Spleen (tissue), 11 donors: ENCODE measurements around the gene NAPEPLD. TPM values are rescaled to one million over a fixed set of nuclear protein-coding genes. Genes with fewer than 3 reads are reported as not detected.

Experiments
- DNase-seq: peaks from one replicate; pipeline ENCODE4 v3.0.0-alpha.2; 2020
- H3K27ac ChIP-seq, 8 donors: fragments of 200-600 bp; sonication (generic) in 7 of 8; 1 replicate in 4 of 8; 2 replicates in 4 of 8; pipeline versions ENCODE4 v1.5.0 to v1.8.0; 2016 to 2021; ENCODE audit warnings: inconsistent platforms in 4 of 8, mild to moderate bottlenecking in 4 of 8, moderate library complexity in 1 of 8
- H3K27me3 ChIP-seq, 7 donors: fragments of 200-600 bp; sonication (generic) in 6 of 7; replicated peaks in 1 of 7; 1 replicate in 4 of 7; 2 replicates in 3 of 7; pipeline versions ENCODE4 v1.5.0 to v1.8.0; 2016 to 2021; ENCODE audit warnings: inconsistent platforms in 3 of 7, mild to moderate bottlenecking in 1 of 7
- H3K36me3 ChIP-seq, 6 donors: fragments of 200-600 bp; sonication (generic) in 5 of 6; 1 replicate in 4 of 6; 2 replicates in 2 of 6; pipeline versions ENCODE4 v1.5.0 to v1.8.0; 2016 to 2021; ENCODE audit warnings: inconsistent platforms in 2 of 6
- H3K4me1 ChIP-seq, 6 donors: fragments of 200-600 bp; sonication (generic) in 5 of 6; 1 replicate in 3 of 6; 2 replicates in 3 of 6; pipeline versions ENCODE4 v1.5.0 to v1.8.0; 2016 to 2021; ENCODE audit warnings: inconsistent platforms in 3 of 6
- H3K4me3 ChIP-seq, 8 donors: fragments of 200-600 bp; sonication (generic) in 7 of 8; 1 replicate in 4 of 8; 2 replicates in 4 of 8; pipeline versions ENCODE4 v1.5.0 to v1.8.0; 2016 to 2021; ENCODE audit warnings: inconsistent platforms in 4 of 8, mild to moderate bottlenecking in 4 of 8, moderate library complexity in 2 of 8
- H3K9me3 ChIP-seq, 8 donors: fragments of 200-600 bp; sonication (generic) in 7 of 8; 1 replicate in 4 of 8; 2 replicates in 4 of 8; pipeline versions ENCODE4 v1.5.0 to v1.8.0; 2016 to 2021; ENCODE audit warnings: inconsistent platforms in 4 of 8
- CTCF ChIP-seq, 11 experiments: fragments of 200-600 bp in 7 of 11; fragments of 450-650 bp in 4 of 11; sonication (generic) in 4 of 11; IDR thresholded peaks in 8 of 11; conservative IDR thresholded peaks in 3 of 11; 1 replicate in 7 of 11; 2 replicates in 4 of 11; pipeline versions ENCODE4 v1.4.0 to v1.8.0; 2016 to 2021; ENCODE audit warnings: antibody characterized with exemption in 11 of 11, inconsistent platforms in 4 of 11, mild to moderate bottlenecking in 1 of 11
- POLR2A ChIP-seq, 3 donors: fragments of 450-650 bp; IDR thresholded peaks; one replicate each; pipeline ENCODE4 v1.5.1; 2017; ENCODE audit warnings: antibody characterized with exemption in 3 of 3, mild to moderate bottlenecking in 1 of 3
- POLR2AphosphoS5 ChIP-seq, 3 donors: sonication (generic); formaldehyde crosslinking; IDR thresholded peaks; one replicate each; pipeline ENCODE4 v1.5.1; 2017; ENCODE audit warnings: antibody characterized with exemption in 3 of 3
- WGBS, 5 donors: extraction: QIAGEN DNeasy Blood & Tissue Kit in 3 of 5; methylation state at CpG; one replicate each; pipeline versions ENCODE4 v1.1.5 to v1.1.7; 2013 to 2018; 5-methylcytosine and 5-hydroxymethylcytosine counted together
- intact Hi-C: fragments of 100-400 bp; cut with DNase I; formaldehyde crosslinking; loops from one replicate; pipeline ENCODE4 v1.15.0; 2023; ENCODE audit warnings: low total_unique reads
- polyA plus RNA-seq, 3 donors: library from polyadenylated mRNA; stranded (reverse); fragments of 200-250 nt; gene quantifications; one replicate each; pipeline ENCODE4 v1.2.1, GENCODE V29; 2013
- total RNA-seq, 7 donors: library from RNA; depleted of rRNA in 3 of 7; stranded (reverse); fragments of >200 nt in 3 of 7; fragmentation: NEBNext Ultra II Directional in 4 of 7; extraction: Animal tissue kit (Norgen Biotek cat#: 25700) in 4 of 7; gene quantifications; one replicate each; pipeline versions ENCODE4 v1.1.0 to v1.2.1, GENCODE V29; 2016 to 2021
- donor health status: healthy with polysubstance abuse.
- donor health status: DM: no; HTN: no; CAD: no; lungs with moderate emphysema.
- donor health status: DM: no; HTN: no; CAD: no.
- donor health status: Bipolar disorder and iron deficiency.
- donor health status: healthy.
- donor health status: DM: no; HTN: no; CAD: no.
- donor health status: DM: yes; HTN: yes; CAD: no.

Gene NAPEPLD
- total and polyA plus RNA-seq, 10 donors, result 3.5 to 40.4 (median 24.2) TPM

- Histone ChIP-seq H3K4me1 (no peaks in the 10 kb centered on the region), H3K27me3 (no peaks in the 10 kb centered on the region), H3K9me3 (no peaks in the 10 kb centered on the region), H3K36me3 (peaks cover 0 to 89% (median 11%) of the 10 kb centered on the region in 6 donors), H3K4me3 (no peak overlapping the region), H3K27ac (no peak overlapping the region)
- 93 to 100% (median 100%) methylated on average over 1 of the region's 1 CpG for WGBS, 5 donors
- no peak for DNase-seq
- TF ChIP-seq CTCF (IDR thresholded peaks at IDR 0.05 in 8 of 11, conservative IDR thresholded peaks at IDR 0.05 in 3 of 11), result no peak
- intact Hi-C loops, result no loop called here
Observed at GRCh38 chr7:103120362-103120761, 28.5 kb downstream of the NAPEPLD start.

- H3K27ac ChIP-seq, result no peak overlapping the region
- 95 to 99% (median 98%) methylated on average over 11 of the region's 11 CpGs for WGBS, 5 donors
Observed at GRCh38 chr7:103119791-103120291, 29.1 kb downstream of the NAPEPLD start.

GRCh38 chr7:103117465-103117864, 31.4 kb downstream of the NAPEPLD start:
- TF ChIP-seq CTCF (IDR thresholded peaks at IDR 0.05 in 8 of 11, conservative IDR thresholded peaks at IDR 0.05 in 3 of 11) (no peak), POLR2AphosphoS5 (IDR thresholded peaks at IDR 0.05) (no peak), POLR2A (IDR thresholded peaks at IDR 0.05) (no peak)
- no peaks in the 10 kb centered on the region for H3K4me1 ChIP-seq
- no peak overlapping the region for H3K27ac ChIP-seq
- DNase-seq, result no peak
- peaks cover 0 to 89% (median 16%) of the 10 kb centered on the region in 6 donors for H3K36me3 ChIP-seq
- H3K27me3 ChIP-seq, result no peaks in the 10 kb centered on the region
- no peaks in the 10 kb centered on the region for H3K9me3 ChIP-seq
- 92 to 100% (median 95%) methylated on average over 2 of the region's 2 CpGs for WGBS, 5 donors
- H3K4me3 ChIP-seq, result no peak overlapping the region
- intact Hi-C loops, result no loop called here

More at GRCh38 chr7:103119791-103120291, 29.1 kb downstream of the NAPEPLD start:
- H3K4me1 ChIP-seq, result no peaks in the 10 kb centered on the region
- H3K9me3 ChIP-seq, result no peaks in the 10 kb centered on the region
- intact Hi-C loops, result no loop called here
- no peak for DNase-seq
- H3K36me3 ChIP-seq, result peaks cover 0 to 89% (median 11%) of the 10 kb centered on the region in 6 donors
- no peaks in the 10 kb centered on the region for H3K27me3 ChIP-seq
- H3K4me3 ChIP-seq, result no peak overlapping the region
- TF ChIP-seq POLR2A (IDR thresholded peaks at IDR 0.05), result no peak

- peaks cover 0 to 89% (median 16%) of the 10 kb centered on the region in 6 donors for H3K36me3 ChIP-seq
- TF ChIP-seq POLR2AphosphoS5 (IDR thresholded peaks at IDR 0.05) (no peak), CTCF (IDR thresholded peaks at IDR 0.05 in 8 of 11, conservative IDR thresholded peaks at IDR 0.05 in 3 of 11) (no peak), POLR2A (IDR thresholded peaks at IDR 0.05) (no peak)
- H3K4me3 ChIP-seq, result no peak overlapping the region
- DNase-seq, result no peak
- H3K27ac ChIP-seq, result no peak overlapping the region
- H3K27me3 ChIP-seq, result no peaks in the 10 kb centered on the region
- H3K9me3 ChIP-seq, result peaks cover 0 to 1% (median 0%) of the 10 kb centered on the region in 8 donors
- intact Hi-C loops, result no loop called here
- H3K4me1 ChIP-seq, result no peaks in the 10 kb centered on the region
Observed at GRCh38 chr7:103116991-103117390, 31.9 kb downstream of the NAPEPLD start.

GRCh38 chr7:103116511-103116910, 32.4 kb downstream of the NAPEPLD start:
- no peak overlapping the region for H3K4me3 ChIP-seq
- intact Hi-C loops, result no loop called here
- WGBS, 5 donors, result 83 to 100% (median 100%) methylated on average over 1 of the region's 1 CpG
- no peaks in the 10 kb centered on the region for H3K4me1 ChIP-seq
- H3K27ac ChIP-seq, result no peak overlapping the region
- H3K9me3 ChIP-seq, result peaks cover 0 to 6% (median 0%) of the 10 kb centered on the region in 8 donors
- DNase-seq, result no peak
- peaks cover 0 to 89% (median 16%) of the 10 kb centered on the region in 6 donors for H3K36me3 ChIP-seq
- no peaks in the 10 kb centered on the region for H3K27me3 ChIP-seq
- no peak for TF ChIP-seq POLR2A (IDR thresholded peaks at IDR 0.05)
- no peak for TF ChIP-seq POLR2AphosphoS5 (IDR thresholded peaks at IDR 0.05)
- no peak for TF ChIP-seq CTCF (IDR thresholded peaks at IDR 0.05 in 8 of 11, conservative IDR thresholded peaks at IDR 0.05 in 3 of 11)
